ENCODE data around the gene LYPLA2.
"Not testable (repeated sequence)": the region's sequence is repeated elsewhere in the genome, so short reads cannot be mapped to it uniquely, and the experiment has no call there.

The LYPLA2 gene

DNA sequence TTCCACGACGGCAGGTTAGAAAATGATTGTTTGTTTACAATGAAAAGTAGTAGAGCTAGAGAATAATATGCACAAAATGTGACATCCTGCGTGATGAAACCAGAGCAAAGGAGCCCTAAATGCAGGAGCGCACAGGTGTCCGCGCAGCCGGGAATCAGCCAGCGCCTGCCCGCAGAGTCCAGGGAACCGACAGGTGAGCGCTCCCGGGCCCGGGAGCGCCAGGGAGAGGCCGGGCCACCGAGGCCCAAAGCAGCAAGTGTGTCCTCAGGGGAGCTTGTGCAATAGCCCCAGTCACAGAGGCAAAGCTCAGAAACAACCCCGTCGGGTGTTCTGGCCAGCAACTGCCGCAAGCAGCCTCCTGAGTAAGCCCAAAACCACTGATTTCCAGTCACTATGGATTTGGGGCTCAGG is 10.4 kb downstream of the LYPLA2 start:
- no peak for DNase-seq

DNA sequence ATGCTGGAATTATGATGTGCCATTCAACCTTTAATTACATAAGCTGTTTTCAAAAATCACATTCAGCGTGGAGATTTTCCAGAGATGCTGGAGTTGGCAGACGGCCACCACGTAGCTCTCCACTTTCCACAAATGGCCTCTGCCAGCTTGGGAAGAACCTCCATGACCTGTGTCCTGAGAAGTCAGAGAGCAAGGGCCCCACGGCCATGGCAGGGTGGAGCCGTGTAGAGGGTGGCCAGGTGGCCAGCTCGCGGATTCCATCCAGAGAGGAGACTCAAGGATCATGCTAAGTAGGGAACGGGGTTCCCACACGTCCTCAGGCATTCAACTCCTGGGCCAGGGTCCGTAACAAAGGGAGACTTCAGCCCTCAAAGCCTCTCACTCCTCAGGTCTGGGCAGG is 10.9 kb downstream of the LYPLA2 start:
- DNase-seq, result no peak

DNA sequence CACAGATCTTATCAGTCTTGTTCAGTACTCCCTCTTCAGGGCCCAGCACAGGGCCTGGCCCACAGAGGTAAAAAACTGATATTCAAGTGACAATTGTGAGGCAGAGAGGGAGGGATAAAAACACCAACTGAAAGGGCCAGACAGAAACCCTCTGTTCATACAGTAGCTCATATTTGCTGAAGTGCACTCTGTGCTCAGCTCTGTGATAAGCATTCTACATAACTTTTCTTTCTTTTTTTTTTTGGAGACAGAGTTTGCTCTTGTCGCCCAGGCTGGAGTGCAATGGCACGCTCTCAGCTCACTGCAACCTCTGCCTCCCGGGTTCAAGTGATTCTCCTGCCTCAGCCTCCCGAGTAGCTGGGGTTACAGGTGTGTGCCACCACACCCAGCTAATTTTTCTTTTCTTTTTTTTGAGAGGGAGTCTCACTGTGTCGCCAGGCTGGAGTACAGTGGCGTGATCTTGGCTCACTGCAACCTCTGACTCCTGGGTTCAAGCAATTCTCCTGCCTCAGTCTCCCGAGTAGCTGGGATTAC is 11.9 kb downstream of the LYPLA2 start:
- DNase-seq, result not testable (repeated sequence)

DNA sequence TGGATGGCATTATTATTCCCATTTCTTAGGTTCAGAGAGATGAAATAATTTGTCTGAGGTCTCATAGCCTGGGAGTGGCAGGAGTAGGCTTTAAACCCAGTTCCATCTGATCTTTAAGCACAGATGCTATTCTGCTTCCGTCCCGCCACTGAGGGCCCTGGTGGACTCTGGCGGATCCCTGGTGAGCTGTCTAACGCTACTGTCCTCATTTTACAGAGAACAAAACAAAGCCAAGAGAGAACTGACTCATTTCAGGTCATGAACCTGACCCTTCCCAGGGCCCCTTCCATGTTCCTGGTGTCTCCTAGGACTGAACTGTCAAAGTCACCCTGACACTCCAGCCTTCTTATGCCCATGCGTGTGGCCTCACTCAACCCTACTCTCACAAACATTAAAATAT is 12.7 kb downstream of the LYPLA2 start:
- no peak for DNase-seq

DNA sequence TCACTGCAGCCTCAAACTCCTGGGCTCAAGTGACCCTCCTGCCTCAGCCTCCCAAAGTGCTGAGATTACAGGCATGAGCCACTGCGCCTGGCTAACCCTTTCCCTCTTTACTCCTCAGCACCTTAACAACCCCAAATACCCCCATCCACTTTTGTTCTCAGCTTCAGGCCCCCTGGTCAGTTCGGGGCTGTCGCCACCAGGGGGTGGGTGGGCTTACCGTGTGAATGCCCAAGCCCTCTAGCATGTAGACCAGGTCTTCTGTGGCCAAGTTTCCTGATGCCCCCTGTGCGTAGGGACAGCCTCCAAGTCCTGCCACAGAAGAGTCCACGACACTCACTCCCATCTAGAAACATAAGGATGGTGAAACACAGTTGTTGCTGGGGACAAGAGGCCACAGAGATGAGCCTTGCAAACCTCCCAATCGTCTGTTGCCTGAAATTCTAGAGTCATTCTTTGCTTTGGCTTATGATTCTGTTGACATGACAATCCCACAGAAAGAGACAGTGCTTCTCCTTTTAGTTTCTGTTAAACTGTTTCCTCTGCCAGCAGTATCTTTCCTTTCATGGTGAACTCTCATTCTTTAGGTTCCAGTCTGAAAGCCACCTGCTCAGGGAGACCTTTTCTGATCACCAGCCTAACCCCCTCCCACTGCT is 13.4 kb downstream of the LYPLA2 start:
- no peak for DNase-seq

DNA sequence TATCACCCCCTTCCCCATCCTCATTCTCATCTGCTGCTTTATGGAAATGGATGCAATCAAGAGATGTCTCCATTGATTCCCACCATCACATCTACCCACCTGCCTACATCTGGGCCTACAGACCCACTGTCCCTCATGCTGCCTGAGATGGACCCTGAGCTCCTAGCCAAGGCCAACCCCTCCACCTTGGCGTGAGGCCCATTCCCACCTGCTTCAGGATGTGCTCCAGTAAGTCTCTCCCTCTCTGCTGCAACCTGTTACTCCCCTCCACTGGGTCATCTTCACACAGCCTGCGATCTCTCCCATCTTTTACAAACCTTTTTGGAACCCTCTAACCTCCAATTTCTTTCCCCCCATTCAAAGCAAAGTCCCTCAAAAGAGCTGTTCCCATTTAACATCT is 14.1 kb downstream of the LYPLA2 start:
- DNase-seq, result no peak

DNA sequence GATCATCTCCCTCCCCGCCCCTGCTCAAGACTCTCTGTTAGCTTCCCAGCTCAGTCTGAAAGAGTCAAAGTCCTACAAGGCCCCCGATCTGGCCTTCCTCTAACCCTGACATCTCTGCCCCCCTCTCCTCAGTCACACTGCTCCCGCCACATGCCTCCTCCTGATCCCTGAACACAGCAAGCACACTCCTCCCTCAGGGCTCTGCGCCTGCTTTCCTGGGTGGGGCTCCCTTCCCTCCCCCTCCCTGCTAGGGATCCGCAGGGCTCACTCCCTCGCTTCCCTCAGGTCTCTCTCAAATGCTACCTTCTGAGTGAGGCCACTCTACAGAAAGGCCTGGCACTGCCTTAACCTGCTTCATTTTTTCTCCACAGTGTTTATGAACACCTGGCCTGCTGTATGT is 15.3 kb downstream of the LYPLA2 start:
- no peak for DNase-seq

DNA sequence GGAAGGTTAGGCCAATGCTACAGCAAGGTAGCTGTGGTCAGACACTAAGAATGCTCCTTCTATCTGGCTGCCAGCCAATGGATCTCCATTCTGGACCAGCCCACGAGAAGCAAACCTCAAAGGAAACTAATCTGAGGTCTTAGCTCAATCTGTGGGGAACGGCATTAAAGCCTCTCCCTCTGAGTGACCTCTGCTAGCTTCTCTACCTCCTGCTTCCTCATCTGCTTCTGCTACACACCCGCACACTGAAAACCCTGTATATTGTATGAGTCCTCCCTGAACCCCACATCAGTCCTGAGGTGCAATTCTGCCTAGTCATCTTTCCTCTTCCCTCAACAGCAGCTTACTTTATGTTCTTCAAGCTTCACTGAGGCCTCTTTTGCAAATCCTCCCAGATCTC is 16.5 kb downstream of the LYPLA2 start:
- DNase-seq, result no peak

DNA sequence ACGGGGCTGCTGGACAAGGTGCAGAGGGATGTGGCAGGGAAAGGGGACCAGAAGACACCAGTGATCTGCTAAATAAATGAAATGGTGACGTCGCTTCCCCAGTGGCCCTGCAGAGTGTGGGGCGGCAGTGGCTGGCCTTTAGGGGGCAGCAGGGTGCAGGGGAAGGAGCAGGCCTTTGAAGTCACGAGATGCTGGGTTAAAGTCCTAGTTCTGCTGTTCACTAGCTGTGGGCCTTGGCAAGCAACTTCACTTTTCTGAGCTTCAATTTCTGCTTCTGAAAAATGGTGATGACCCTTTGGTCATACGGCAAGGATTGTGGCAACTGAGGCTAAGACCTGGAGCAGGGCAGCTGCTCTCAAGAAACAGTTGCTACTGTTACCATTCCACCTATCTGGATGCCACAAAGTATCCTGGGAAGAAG is 18.8 kb downstream of the LYPLA2 start:
- DNase-seq, result peak; percentile 88

DNA sequence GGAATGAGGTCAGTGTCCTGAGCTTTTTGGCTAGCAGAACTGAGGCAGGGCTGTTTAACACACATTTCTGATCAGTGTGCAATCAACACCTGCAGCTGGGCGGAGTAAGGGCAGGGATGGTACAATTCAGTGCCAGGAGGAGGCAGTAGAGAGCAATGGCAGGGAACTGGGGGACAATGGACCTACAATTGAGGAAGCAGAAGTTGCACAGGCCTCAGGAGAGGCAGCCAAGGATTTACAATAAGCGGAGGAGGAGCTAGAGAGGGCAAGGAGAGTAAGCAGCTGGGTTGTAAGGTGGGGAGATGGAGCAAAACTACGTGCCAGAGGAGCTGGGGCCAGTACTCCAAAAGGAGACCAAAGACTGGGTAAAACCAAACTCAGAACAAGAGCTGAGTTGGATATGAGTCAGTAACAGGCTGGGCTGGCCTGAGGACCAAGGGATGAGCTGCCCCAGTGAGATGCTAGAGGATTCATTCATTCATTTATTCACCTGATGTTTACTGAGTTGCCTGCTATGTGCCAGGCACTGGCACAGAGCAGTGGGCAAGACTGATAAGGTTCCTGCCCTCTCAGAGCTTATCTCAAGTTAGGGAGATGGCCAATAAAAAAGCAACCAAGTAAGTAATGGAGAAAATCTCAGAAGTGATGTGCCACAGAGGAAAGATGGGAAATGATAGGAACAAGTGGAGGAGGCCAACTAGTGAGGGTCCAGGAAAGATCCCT is 20.0 kb downstream of the LYPLA2 start:
- DNase-seq, result peak; percentile 70

DNA sequence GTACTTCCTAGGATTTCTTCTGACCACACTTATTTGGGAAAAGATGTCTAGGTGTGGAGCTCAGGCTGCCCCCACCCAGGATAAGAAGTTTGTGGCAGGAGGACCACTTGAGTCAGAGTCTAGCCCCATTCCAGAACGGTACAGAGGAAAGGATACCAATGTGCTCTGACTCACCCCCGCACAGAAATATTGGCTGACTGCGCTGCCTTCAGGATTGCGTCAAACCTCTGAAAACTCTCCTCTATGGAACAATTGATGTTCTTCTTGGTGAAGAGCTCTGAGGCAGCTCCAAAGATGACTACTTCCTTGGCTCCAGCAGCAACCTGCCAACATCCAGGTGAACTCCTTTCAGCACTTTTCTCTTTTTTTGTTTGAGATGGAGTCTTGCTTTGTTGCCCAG is 23.1 kb downstream of the LYPLA2 start:
- no peak for DNase-seq

DNA sequence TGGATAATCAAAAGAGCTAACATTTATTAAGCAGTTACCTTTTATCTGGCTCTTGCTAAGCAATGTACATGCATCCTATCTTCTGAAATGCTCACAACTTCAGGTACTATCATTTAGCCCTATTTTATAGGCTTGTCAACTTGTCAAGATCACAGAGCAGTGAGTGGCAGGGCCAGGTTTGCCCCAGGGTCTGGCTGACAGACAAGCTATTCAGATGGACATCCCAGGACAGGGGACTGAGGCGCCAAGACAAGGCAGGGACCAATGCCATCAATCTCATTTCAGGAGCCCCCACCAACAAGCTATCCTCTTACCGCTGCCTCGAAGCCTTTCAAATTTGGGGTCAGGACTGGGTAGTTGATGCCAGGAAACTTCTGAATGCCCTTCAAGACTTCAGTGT is 25.4 kb downstream of the LYPLA2 start:
- no peak for DNase-seq

DNA sequence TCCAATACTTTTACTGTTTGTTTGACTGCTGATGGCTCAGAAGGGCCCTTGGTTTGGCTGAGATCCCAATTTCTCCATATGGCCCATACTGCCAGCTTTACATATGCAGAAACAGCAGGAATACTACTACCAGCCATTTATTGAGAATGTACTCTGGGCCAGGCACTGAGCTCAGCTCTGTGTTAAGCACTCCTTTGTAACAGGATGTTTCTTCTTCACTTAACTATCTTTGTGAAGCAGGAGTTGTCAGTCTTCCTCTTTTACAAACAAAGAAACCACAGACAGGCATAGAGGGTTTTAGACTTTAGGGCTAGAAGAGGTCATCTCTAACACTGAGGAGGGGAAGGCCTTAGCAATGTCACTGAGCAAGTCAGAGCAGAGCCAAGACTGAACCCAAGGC is 26.0 kb downstream of the LYPLA2 start:
- no peak for DNase-seq

DNA sequence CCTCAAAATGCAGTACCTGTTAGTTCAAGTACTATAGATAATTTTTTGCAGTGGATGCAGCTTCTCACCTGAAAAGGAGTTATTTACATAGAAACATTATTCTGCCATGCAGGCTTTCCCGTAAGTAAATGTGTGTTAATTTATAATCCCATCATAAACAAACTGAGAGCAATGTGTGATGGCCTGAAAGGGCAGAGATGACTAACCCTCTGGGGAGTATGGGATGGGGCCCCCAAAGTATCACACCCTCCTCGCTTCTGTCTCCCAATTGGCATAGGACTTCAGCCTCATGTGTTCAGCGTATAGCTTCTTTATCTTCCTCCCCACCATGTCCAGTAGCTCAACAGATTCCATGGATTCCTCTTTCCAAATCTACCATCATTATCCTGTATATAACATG is 26.7 kb downstream of the LYPLA2 start:
- no peak for DNase-seq

DNA sequence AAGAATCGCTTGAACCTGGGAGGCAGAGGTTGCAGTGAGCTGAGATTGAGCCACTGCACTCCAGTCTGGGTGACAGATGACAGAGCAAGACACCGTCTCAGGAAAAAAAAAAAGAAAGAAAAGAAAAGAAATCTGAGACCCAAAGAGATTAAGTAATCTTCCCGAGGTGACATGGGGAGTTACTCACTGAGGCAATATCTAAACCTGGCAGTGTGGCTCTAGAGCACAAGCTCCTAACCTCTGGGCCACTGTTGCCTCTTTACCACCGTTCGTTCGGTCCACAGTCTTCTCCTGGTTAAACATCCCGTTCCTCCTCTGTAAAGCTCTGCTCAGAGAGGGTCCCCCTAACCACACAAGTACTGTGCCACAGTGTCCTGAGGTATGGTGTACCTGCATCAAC is 32.8 kb downstream of the LYPLA2 start:
- no peak for DNase-seq

DNA sequence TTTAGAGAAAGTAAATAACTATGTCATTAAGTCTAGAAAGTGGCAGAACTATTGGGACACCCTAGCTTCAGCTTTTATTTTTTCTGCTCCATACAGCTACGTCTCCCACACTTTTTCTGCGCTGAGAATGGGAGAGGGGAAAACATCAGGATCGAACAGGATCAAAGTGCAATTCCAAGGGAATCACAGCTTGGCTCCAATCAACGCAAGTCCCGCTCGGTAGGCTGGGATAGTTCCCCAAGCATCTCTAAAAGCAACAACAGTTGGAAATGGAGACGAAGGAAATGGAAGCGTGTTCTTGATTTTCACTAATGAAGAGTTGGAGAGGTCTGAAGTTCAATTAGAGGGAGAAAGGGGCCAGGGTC is 33.7 kb downstream of the LYPLA2 start:
- no peak for DNase-seq

DNA sequence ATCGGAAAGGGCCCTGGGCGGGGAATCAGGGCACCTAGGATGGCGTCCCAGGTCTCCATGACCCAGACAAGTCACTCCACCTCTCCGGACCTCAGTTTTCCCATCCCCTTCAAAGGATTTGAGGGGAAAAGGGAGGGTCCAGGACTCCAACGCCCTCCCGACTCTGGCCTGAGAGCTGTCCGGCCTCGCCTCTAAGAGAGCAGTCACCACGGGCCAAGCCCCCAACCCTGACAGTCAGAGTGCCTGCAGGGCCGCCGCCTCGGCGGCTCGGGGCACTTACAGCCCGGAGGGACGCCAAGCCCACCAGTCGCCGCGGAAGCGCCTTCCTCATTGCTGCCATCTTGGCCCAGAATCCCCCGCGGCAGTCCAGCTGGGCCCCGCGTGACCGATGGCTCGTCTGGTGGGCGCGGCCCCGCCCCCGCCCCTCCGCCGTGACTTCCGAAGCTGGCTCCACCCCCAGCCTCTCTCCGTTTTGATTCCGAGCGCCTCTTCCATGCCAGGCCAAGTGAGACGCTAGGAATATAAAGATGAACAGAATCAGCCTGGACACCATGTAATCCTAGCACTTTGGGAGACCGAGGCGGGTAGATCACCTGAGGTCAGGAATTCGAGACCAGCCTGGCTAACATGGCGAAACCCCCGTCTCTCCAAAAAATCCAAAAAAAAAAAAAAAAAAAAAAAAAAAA is 34.3 kb downstream of the LYPLA2 start, which contains the start of gene HMGCL:
TSS of gene HMGCL (minus strand) at position 354 of the 686 bp plus-strand sequence. CDS start at position 340, 14 bp downstream.
- peak; percentile 89 for DNase-seq

DNA sequence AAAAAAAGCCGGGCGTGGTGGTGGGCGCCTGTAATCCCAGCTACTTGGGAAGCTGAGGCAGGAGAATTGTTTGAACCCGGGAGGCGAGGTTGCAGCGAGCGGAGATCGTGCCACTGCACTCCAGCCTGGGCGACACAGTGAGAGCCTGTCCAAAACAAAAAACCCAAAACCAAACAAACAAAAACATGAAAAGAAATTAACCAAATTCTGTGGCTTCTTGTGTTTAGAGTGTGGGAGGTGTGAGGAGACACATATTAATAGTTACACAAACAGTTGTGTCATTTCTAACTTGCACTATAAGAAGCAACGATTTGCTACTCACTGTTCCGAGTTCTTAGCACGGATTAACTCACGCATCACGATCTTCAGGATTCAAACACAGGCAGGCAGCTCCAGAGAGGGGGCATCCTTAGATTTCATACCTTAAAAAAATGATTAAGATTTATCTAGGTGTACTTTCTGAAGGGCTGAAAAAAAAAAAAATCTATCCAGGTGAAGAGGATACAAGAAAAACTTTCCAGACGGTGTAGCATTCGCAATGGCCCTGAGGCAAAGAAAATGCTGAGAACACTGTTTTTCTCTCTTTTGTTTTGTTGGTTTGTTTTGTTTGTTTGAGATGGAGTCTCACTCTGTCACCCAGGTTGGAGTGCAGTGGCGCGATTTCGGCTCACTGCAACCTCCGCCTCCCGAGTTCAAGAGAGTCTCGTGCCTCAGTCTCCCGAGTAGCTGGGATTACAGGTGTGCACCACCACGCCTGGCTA is 35.0 kb downstream of the LYPLA2 start:
- peak; percentile 42 for DNase-seq

DNA sequence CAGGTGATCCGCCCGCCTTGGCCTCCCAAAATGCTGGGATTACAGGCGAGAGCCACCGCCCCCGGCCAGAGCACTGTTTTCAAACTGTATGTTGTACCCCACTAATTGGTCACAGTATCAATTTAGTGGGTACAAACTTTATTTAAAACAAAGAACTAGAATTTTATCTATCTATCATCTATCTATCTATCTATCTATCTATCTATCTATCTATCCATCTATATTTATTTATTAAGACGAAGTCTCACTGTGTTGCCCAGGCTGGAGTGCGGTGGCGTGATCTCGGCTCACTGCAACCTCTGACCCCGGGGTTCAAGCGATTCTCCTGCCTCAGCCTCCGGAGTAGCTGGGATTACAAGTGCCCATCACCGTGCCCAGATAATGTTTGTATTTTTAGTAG is 35.6 kb downstream of the LYPLA2 start:
- not testable (repeated sequence) for DNase-seq

DNA sequence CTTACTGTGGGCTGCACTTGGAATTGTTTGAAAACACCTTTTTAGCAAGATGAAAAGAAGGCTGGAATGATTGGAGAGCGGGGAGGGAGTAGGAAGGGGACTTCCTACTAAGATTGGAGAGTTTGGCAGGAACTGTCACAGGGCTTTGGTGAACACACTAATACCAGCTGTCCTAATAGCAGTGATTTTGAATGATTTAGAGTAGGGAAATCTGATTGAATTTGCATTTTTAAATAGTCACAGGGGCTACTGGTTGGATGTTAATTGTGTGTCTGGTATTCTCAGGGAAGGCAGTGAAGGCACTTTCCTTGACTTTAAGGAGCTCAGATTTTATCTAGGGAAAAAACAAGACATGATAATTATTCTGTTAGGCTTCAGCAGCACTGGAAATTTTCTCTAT is 36.8 kb downstream of the LYPLA2 start:
- no peak for DNase-seq

DNA sequence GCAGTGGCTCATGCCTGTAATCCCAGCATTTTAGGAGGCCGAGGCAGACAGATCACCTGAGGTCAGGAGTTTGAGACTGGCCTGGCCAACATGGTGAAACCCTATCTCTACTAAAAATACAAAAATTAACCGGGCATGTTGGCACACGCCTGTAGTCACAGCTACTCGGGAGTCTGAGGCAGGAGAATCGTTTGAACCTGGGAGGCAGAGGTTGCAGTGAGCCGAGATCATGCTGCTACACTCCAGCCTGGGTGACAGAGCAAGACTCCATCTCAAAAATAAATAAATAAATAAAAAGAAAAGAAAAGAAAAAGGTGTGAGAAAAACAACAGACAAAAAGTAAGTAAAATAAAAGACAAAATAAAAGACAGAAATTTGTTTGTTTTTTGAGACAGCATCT is 43.2 kb downstream of the LYPLA2 start:
- DNase-seq, result not testable (repeated sequence)

DNA sequence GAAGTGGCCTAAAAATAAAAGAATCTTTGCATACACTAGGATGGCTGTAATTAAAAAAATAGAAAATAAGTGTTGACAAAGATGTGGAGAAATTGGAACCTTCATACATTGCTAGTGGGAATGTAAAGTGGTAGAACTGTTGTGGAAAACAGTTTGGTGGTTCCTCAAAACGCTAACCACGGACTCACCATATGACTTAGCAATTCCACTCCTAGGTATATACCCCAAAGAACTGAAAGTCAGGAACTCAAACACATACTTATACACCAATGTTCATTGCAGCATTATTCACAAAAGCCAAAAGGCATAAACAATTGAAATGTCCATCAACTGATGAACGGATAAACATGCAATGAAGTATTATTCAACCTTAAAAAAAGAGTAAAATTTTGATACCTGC is 45.1 kb downstream of the LYPLA2 start:
- no peak for DNase-seq

DNA sequence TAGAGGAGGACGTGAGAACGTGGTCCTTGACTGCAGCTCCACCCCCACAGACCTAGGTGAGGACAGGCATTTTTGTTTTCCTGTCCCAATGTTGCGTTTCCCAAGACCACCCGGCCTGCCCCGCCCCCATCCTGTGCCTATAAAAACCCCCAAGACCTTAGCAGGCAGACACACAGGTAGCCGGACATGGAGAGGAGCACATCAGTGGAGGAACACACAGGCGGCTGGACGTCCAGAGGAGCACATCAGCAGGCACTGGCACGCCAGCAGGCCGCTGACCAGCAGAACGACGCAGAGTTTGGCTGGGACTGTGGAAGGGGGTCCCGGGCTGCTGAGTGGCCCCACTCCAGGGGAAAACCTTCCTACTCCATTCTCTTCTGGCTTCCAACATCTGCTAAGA is 47.0 kb downstream of the LYPLA2 start:
- DNase-seq, result no peak
